Activated CD4-positive, CD25-positive, alpha-beta regulatory T cell treated with anti-CD3 and anti-CD28 coated beads, Interleukin-2, amount 50 U/mL, for 72 hours (primary cell): Measurements from ENCODE around the gene LIG1.
A peak's percentile ranks its signal among the peaks of the same experiment; 100 is the strongest.
"Not testable (repeated sequence)": the region's sequence is repeated elsewhere in the genome, so short reads cannot be mapped to it uniquely, and the experiment has no call there.

Source experiments
- DNase-seq: peaks from one replicate; pipeline ENCODE4 v3.0.0; 2021

The LIG1 gene

GRCh38 chr19:48120505-48120904 lies 49.6 kb downstream of the LIG1 start:
- no peak for DNase-seq

GRCh38 chr19:48118131-48118517 lies 52.0 kb downstream of the LIG1 start:
- no peak for DNase-seq

- no peak for DNase-seq
Measured at GRCh38 chr19:48117515-48118130, 52.5 kb downstream of the LIG1 start.

DNA sequence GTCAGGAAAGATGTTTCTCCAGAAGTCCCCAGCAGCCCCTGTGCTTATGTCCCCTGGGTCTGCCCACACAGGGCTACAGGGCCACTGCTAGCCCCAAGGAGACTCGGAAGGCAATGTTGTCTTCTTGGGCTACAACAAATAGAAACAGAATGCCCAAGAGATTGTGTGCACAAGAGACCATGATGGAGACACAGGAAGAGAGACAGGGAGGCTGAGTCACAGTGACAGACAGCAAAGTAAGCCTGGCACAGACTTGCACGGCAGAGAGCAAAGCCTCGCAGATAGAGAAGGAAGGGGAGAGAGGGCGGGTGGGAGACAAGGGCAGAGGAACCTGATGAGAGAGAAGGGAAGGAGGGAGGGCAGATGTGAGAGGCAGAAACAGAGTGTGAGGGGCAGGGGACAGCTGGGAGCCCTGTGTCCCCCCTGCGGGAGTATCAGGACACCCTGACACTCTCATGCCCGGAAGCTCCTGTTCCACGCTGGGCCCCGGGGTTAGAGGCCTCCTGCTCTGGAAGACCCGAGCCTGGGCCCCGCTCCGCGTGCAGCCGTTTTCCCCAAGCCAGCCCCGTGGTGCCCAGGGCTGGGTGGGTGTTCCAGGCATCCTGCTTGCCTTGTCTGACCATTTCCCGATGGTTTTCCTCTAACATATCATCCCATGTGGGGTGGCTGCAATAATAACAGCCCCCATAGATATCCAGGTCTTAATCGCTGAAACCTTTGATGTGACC lies 56.8 kb downstream of the LIG1 start:
- no peak for DNase-seq

DNA sequence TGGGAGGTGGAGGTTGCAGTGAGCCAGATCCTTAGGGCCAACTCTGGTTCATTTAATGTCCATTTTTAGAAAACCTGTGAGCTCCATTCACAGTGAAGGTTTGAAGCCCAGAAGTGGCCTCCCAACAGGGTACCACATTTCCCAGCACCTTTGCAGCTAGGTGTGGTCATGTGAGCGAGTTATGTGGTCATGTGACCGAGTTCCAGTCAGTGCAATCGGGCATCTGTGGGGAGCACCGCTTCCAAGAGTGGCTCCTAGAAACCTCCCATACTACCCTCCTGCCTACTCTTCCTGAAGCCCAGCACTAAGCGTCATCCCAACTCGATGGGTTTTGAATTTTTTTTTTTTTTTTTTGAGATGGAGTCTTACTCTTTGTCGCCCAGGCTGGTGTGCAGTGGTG lies 58.9 kb downstream of the LIG1 start:
- no peak for DNase-seq

DNA sequence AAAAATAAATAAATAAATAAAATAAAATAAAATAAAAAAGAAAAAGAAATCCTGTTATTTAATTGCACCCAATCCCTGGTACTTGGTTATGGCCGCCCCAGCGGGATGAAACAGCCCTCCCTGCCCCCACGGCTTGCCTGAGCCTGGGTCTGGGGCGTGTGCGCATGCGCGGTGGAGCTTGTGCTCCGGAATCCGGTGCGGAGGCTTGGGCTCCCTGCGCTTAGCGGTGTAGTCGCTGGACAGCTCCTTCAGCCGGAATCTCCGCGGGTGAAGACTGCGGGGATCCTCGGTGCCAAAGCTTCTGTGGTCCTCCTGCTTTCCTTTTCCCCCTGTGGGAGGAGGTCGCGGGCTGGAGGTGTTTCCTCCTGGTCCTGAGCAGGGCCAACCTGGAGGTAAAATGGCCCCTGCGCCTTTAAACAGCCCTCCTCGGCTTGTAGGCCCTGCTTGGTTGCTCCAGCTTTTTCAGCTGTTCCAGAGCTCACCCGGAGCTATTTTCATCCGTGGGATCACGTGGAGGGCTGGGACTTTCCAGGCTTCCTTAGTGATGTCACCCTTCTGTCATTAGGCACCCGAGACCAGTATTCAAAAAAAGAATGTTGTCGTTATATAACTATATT lies 59.7 kb downstream of the LIG1 start, which contains the start of gene PLA2G4C:
TSS of gene PLA2G4C (minus strand) at position 468 of the 617 bp plus-strand sequence. CDS start 4,288 bp downstream, outside the sequence.
- DNase-seq = peak; percentile 88

GRCh38 chr19:48108997-48109782 lies 61.0 kb downstream of the LIG1 start:
- no peak for DNase-seq

GRCh38 chr19:48103922-48104321 lies 66.2 kb downstream of the LIG1 start:
- no peak for DNase-seq

DNA sequence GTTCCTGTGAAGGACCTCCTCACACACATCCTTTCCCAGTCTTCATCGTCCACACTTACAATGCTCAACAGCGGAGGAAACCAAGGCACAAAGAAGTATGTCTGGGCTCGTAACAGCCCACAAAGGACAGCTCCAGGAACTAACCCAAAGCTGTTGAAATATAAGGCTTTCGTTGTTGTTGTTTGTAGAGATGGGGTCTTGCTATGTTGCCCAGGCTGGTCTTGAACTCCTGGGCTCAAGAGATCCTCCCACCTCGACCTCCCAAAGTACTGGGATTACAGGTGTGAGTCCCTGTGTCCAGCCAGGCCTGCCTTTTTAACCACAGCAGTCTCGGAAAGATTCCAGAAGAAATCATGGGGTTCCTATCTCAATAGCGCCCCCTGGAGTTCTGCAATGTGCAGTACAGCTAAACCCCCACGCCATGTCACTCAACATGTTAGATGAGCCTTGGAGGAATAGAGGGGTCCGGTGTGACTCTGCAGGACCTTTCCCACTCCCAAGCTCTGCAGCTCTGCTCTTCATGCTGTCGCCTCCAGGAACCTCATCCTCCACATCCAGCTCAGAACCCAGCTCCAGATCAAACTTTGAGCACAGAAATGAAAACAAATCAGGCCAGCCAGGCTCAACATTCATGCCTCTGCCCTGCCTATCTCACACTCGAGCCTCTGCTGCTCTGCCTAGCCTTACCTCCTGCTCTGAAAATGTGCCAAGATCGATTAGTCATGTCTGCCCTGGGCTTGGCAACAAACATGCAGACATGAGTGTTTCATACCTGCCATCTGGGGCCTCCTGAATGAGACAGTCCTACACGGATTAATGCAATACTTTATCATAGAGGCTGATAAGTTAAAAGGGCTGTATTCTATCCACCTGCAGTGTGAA lies 67.0 kb downstream of the LIG1 start:
- DNase-seq = no peak

DNA sequence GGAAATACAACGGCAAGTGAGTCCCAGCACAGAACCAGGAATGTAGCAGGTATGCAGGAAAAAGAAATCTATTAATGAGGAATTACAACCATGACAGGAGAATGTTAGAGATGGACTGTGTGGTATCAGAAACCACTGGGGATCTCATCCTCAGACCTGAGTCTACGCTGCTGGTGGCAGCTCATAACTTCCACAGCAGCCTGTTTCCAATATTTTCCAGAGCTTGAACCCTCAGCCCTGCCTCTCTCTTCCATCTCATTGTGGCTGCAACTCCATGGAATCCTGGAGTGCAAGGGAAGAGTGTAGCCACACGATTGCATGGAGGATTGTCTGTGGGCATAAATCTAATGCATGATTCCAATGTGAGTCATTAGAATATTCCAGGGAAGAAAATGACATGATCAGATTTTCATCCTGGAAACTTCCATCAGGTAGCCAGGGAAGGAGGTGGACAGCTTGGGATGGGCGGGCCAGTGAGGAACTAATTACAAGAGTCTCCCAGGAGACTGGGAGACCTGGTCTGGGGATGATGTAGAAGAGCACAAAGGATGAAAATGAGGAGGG lies 74.5 kb downstream of the LIG1 start:
- no peak for DNase-seq

- no peak for DNase-seq
Measured at GRCh38 chr19:48094855-48095203, 75.3 kb downstream of the LIG1 start.

- DNase-seq = no peak
Measured at GRCh38 chr19:48094129-48094854, 75.9 kb downstream of the LIG1 start.

DNA sequence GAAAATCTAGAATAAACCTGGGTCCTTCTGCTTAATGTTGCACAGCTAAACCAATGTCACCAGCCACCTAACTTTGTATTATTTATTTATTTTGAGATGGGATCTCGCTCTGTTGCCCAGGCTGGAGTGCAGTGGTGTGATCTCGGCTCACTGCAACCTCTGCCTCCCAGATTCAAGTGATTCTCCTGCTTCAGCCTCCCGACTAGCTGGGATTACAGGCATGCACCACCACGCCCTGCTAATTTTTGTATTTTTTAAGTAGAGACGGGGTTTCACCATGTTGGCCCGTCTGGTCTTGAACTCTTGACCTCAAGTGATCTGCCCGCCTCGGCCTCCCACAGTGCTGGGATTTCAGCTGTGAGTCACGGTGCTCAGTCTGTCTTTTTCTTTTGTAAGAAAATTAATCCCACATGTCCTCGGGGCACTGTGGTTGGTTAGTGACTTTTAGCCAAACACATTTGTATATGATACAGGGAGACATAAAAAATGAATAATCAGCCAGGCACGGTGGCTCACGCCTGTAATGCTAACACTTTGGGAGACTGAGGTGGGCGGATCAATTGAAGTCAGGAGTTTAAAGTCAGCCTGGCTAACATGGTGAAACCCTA lies 78.9 kb downstream of the LIG1 start:
- DNase-seq = not testable (repeated sequence)

DNA sequence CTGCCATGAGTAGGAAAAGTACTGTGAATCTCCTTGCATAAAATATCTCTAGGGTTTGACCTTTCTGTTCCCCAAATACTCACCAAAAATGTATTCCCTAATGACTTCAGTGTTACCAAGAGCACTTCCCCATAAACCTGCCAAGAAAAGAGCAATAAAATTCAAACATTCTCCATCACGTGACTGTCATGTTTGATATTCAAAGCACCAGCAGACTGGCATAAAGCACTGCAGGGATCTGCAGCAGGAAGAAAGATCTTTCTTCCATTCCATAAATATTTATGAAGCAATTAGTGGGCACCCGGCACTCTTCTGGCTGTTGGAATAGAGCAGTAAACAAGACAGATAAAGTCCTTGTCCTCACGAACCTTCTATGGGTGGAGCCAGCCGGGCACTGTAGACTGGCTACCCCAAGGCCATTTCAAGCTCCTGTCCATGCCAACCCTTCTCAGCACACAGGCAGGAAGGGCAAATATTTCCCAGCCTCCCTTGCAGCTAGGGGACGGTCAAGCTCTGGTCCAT lies 79.8 kb downstream of the LIG1 start:
- DNase-seq = no peak

GRCh38 chr19:48088991-48089390 lies 81.2 kb downstream of the LIG1 start:
- DNase-seq = not testable (repeated sequence)

DNA sequence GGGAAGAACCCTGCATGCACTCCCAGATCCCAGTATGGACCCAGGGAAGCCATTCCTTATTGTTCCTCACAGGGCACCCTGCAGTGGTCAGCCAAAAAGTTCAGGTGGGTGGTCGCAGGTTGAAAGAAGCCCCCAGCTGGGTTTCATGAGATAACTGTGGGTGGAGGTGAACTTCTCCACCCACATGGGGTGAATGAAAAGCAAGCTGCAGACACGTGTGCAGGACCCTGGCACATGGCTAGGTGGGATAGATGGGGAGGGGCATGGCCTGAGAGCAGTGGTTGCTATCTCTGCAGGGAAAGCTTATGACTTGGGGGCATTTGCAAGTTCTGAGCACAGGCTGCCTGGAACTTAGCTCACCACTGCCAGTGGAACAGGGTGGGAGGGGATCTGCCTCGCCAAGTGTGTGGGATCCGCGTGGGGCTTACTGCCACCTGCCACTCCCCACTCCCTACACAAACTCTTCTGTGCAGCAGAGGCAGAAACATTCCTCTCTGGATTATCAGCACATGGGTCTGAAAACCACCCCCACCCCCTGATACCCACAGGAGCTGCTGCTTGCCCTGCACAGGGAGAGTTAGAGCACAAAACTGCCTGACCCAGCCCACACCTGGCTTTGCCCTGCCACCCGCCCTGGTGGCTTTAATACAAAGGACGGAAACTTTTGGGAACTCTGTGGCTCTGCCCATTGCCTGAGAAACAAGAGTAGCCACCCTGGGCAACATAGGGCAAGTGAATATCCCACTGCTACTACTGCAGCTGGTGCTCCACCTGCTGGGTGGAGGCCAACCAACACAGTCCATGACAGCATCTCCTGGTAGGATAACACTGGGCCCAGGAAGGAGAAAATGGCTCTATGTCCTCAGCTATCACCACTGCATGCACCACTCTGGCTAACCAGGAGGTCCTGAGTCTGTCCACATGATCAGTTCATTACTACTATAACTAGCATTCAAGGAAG lies 84.0 kb downstream of the LIG1 start:
- DNase-seq = no peak

- DNase-seq = no peak
Measured at GRCh38 chr19:48085076-48085475, 85.1 kb downstream of the LIG1 start.

DNA sequence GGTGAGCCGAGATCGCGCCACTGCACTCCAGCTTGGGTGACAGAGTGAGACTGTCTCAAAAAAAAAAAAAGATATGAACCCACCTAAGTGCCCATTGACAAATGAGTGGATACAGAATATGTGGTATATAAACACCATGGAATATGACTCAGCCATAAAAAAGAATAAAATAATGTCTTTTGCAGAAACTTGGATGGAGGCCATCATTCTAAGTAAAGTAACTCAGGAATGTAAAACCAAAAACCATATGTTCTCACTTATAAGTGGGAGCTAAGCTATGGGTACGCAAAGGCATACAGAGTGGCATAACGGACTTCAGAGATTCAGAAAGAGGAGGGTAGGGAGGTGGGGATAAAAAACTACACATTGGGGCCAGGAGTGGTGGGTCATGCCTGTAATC lies 89.0 kb downstream of the LIG1 start:
- no peak for DNase-seq

DNA sequence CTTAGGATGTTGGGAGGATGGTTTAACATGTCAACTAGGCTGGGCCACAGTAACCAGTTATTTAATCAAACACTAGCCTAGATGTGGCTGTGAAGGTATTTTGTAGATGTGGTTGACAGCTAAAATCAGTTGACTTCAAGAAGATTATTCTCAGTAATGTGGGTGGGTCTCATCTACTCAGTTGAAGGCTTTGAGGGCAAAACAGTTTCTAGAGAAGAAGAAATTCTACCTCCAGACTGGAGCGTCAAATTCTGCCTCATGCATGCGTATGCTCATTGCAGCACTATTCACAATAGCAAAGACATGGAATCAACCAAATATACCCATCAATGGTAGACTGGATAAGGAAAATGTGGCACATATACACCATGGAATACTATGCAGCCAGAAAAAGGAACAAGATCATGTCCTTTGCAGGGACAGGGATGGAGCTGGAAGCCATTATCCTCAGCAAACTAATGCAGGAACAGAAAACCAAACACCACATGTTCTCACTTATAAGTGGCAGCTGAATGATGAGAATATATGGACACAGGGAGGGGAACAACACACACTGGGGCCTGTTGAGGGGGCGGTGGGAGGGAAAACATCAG lies 99.9 kb downstream of the LIG1 start:
- not testable (repeated sequence) for DNase-seq
